Islet precursor cell (in vitro differentiated cells): Measurements from ENCODE around the gene TBL3.
A peak's percentile ranks its signal among the peaks of the same experiment; 100 is the strongest.
"Not testable (repeated sequence)": the region's sequence is repeated elsewhere in the genome, so short reads cannot be mapped to it uniquely, and the experiment has no call there.

Experiments
- DNase-seq: peaks from one replicate; pipeline ENCODE4 v3.0.0-alpha.2; 2018

TBL3 gene

GRCh38 chr16:1971796-1972489 is at the start of gene TBL3:
Gene TBL3 (plus strand): TSS chr16:1972053. CDS start chr16:1972165, 112 bp downstream.
- DNase-seq: peak; percentile 96

DNA sequence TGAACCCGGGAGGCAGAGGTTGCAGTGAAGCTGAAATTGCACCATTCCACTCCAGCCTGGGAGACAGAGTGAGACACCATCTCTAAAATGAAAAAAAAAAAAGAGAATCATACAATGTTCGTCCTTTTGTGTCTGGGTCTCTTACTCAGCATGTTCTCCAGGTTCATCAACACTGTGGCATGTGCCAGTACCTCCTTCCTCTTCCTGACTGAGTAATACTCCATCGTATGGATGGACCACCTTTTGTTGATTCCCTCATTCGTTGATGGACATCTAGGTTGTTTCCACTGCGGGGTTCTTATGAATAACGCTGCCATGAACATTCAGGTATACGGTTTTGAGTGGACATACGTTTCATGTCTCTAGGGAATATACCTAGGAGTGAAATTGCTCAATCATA is 49.5 kb upstream of the TBL3 start:
- DNase-seq: no peak

GRCh38 chr16:1923299-1924034 is 48.4 kb upstream of the TBL3 start:
- DNase-seq: peak; percentile 93

DNA sequence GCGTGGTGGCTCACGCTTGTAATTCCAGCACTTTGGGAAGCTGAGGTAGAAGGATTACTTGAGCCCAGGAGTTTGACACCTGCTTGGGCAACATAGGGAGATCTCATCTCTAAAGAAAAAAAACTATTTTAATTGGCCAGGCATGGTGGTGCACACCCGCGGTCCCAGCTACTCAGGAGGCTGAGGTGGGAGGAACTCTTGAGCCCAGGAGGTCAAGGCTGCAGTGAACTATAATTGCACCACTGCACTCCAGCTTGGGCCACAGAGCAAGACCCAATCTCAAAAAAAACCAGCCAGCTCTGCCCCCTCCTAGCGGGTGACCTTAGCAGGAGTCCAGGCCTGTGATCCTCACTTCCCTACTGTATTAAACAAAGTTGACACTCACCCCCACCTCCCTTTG is 47.8 kb upstream of the TBL3 start:
- no peak for DNase-seq

DNA sequence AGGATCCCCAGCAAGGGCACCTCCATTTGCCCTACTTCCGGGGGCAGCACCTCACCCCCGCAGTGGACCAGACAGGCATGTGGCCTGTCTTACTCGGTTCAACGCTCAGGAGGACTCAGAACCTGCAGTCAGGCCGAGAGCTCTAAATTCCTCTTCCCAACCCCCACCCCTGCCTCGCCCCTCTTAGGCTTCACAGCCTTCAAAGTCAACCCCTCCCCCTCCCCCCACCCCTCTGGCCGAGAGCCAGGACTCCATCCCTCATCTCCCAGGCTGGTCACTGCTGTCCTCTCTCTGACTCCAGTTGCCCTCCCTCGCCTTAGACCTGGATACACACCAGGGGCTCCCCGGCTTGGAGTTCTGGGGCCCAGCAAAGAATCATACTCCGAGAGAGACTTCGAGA is 45.6 kb upstream of the TBL3 start:
- DNase-seq: no peak

GRCh38 chr16:1929105-1929504 is 42.7 kb upstream of the TBL3 start:
- no peak for DNase-seq

GRCh38 chr16:1929578-1930337 is 42.1 kb upstream of the TBL3 start:
- peak; percentile 90 for DNase-seq

- DNase-seq: no peak
Measured at GRCh38 chr16:1930338-1930720, 41.5 kb upstream of the TBL3 start.

GRCh38 chr16:1932050-1933028 is 39.5 kb upstream of the TBL3 start:
- DNase-seq: peak; percentile 86

DNA sequence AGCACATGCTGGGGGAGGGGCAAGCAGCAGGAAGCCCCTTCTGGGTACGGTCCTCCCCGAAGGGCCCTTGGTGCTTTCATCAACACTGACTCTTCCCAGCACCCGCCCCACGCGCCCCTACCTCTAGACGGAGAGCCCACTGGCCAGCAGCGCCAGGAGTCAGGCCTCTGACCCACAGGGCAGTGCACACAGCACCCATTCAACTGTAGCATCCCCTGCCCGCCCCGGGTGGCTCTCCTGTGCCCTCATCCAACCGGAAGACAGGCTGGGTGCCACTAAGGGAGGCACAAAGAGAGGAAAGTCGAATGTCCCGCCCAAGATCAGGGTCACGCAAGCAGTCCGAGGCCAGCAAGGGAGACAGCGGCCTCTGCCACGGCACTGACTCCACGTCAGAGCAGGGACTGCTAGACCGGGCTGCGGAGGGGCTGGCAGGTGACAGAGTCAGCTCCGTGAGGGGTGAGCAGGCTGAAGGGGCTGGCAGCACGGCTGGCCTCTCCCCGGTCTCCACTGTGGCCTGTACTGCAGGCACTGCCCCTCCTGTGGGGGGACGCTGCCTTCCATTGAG is 38.7 kb upstream of the TBL3 start:
- DNase-seq: peak; percentile 47

DNA sequence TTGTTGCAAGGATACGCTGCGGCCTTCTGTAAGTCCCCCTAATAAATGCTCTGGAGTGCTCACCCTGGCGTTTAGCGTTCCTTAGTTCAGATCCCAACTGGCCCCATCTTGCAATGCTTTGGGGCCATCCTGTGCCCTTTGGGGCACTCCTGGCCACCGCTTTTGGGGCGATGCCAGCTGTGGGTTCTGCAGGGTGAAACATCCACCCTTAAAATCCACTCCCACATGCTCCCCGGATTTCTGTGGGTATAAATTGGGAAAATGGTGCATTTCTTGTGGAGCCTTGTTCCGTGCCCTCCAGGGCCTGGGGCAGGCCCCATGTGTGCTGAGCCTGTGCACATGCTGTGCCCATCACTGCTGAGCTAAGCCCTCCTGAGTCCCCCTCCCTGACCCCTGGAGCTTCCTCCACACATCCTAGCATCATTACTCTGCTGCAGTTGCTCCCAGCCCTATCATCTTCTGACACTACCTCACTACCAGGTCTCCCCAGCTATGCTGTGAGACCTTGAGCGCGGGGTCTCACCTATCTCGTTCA is 34.8 kb upstream of the TBL3 start:
- no peak for DNase-seq

GRCh38 chr16:1938316-1938715 is 33.5 kb upstream of the TBL3 start:
- DNase-seq: peak; percentile 39

DNA sequence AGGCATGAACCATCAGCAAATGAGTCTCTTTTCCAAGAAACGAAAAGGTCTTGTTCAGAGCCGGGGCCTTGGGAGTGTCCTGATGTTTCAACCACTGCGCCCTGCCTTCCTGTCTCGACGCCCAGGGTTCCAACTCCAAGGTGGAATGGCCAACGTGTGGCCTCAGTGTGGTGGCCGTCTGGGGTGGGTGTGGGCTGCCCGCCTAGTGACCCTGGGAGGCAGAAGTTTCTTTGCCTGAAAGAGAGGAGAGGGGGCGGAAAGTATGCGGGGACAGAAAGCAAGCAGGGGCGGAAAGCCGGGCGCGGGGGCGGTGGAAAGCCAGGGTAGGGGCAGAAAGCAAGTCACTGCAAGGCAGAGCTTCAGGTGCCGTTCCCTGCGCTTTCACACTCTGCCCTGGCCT is 32.9 kb upstream of the TBL3 start:
- no peak for DNase-seq

DNA sequence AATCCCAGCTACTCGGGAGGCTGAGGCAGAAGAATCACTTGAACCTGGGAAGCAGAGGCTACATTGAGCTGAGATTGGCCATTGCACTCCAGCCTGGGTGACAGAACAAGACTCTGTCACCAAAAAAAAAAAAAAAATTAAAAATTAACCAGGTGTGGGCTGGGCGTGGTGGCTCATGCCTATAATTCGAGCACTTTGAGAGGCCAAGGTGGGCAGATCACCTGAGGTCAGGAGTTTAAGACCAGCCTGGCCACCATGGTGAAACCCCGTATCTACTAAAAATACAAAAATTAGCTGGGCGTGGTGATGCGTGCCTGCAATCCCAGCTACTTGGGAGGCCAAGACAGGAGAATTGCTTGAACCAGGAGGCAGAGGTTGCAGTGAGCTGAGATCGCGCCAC is 32.0 kb upstream of the TBL3 start:
- not testable (repeated sequence) for DNase-seq

DNA sequence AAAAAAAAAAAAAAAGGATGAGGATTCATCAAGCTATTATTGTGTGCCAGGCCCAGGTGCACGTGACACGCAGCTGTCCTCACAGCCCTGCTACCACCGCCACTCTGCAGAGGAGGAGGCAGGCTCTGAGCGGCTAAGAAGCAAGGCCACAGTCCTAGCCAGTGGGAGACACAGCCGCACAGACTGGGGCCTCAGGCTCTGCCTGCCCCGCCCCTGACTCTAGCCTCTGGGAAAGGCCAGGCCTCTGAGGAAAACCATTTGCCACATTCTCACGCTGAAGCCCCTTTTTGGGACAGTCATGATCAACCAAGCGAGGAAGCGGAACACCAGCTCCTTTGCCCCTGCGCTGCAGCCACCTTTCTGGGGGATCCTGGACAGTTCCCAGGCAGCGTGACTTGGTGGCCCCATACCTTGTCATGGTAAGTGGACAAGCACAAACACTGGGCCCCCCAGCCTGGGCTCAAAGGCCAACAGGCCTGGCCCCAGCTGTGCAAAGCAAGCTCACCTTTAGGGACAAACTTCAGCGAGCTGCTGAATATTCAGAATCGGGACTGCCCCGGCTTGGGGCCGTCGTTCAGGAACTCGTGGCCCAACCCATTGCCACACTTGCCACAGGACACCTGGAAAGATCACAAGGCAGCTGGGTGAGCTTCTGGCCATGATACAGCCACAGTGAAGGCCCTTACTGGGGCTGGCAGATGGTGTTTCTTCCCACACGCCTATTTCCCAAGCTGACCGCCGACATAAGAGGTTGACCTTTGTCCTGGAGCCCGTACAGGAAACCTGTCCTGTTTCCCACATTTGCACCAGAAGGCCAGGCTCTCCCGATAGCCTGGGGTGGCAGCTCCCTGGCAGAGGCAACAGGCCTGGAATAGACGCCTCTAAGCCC is 31.3 kb upstream of the TBL3 start:
- DNase-seq: peak; percentile 45

- no peak for DNase-seq
Measured at GRCh38 chr16:1941162-1942046, 30.4 kb upstream of the TBL3 start.

GRCh38 chr16:1942047-1942809 is 29.6 kb upstream of the TBL3 start:
- no peak for DNase-seq

DNA sequence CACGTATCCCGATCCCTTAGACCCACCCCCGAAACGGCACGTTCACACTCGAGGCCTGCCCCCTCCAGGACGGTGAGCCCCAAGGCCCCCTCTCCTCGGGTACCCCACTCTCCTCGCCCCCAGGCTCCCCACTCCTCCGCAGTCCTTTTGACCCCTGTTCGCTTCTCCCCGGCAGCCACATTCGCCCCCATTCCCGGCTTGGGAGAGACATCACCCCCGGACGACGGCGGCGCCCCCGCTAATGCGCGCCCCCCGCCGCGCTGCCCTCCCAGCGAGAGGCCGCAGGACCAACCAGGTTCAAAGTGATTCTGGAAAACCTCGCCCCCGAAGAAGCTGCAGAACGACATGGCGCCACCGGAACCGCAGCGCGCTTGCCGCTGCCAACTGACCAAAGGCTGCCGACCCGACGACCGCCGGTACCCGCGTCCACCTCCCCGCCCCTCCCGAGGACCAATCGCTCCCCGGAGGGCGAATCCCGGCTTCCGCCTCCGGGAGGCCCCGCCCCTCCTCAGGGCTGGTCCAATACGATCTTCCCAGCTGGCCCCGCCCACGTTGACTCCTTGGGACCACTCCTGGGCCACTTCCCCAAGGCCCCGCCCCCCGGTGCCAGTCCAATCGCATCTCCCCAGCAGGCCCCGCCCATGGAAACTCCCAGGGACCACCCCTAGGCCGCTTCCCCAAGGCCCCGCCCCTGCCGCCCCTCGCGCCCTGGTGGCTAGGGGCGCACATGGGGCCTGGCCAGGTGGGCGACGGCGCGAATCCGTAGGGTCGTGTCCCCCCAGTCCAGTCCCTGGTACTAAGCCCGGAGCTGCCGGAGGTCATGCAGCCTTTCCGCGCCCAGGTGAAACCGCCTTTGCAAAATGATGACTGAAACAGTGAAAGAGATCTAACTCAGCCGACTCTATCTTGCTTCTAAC is 28.8 kb upstream of the TBL3 start, which contains the start of gene MSRB1:
Gene MSRB1 (minus strand): TSS at position 390 of the 917 bp plus-strand sequence. CDS start 43 bp downstream, at position 347.
- DNase-seq: peak; percentile 99
